Stimulated activated CD4-positive, alpha-beta T cell treated with anti-CD3 and anti-CD28 coated beads, Interleukin-1b, Interleukin-23, amount 100 ng/mL, for 1 hour (primary cell): Measurements from ENCODE around the gene FHL1.
"Not testable (repeated sequence)": the region's sequence is repeated elsewhere in the genome, so short reads cannot be mapped to it uniquely, and the experiment has no call there.

Experiments used
- DNase-seq, 2 donors: peaks; one replicate each; pipeline ENCODE4 v3.0.0-alpha.2; 2020; ENCODE audit warnings: low read depth in 2 of 2

The FHL1 gene

GRCh38 chrX:136147315-136147901, at the start of gene FHL1:
FHL1 (plus strand) TSS chrX:136147533.
- DNase-seq = peak in 1 of 2 donors; percentile 21

GRCh38 chrX:136097871-136098805, 49.2 kb upstream of the FHL1 start:
- DNase-seq = no peak

- DNase-seq = no peak
These were observed 42.4 kb upstream of the FHL1 start for GRCh38 chrX:136104936-136105335.

GRCh38 chrX:136106920-136107528, 40.3 kb upstream of the FHL1 start:
- DNase-seq = no peak

GRCh38 chrX:136108905-136109304, 38.4 kb upstream of the FHL1 start:
- not testable (repeated sequence) for DNase-seq

- DNase-seq = no peak
These were observed 35.0 kb upstream of the FHL1 start for GRCh38 chrX:136112286-136112685.

GRCh38 chrX:136112778-136113177, 34.6 kb upstream of the FHL1 start:
- no peak for DNase-seq

GRCh38 chrX:136115126-136115903, 32.0 kb upstream of the FHL1 start:
- DNase-seq = no peak

GRCh38 chrX:136115904-136116297, 31.4 kb upstream of the FHL1 start:
- DNase-seq = no peak

- DNase-seq = no peak
These were observed 25.5 kb upstream of the FHL1 start for GRCh38 chrX:136121788-136122187.

GRCh38 chrX:136122207-136122606, 25.1 kb upstream of the FHL1 start:
- no peak for DNase-seq

GRCh38 chrX:136125106-136125505, 22.2 kb upstream of the FHL1 start:
- DNase-seq = no peak

- no peak for DNase-seq
These were observed 21.0 kb upstream of the FHL1 start for GRCh38 chrX:136126371-136126770.

GRCh38 chrX:136126872-136127406, 20.4 kb upstream of the FHL1 start:
- no peak for DNase-seq

- no peak for DNase-seq
These were observed 18.6 kb upstream of the FHL1 start for GRCh38 chrX:136128743-136129142.

GRCh38 chrX:136130931-136131833, 16.2 kb upstream of the FHL1 start:
- DNase-seq = no peak

- no peak for DNase-seq
These were observed 8.4 kb upstream of the FHL1 start for GRCh38 chrX:136138939-136139338.

- no peak for DNase-seq
These were observed 5.8 kb upstream of the FHL1 start for GRCh38 chrX:136141569-136141968.

- DNase-seq = no peak
These were observed 4.7 kb upstream of the FHL1 start for GRCh38 chrX:136142592-136142991.

- DNase-seq = no peak
These were observed 3.6 kb upstream of the FHL1 start for GRCh38 chrX:136143711-136144110.
